Mesenchymal stem cell (in vitro differentiated cells and primary cell): ENCODE data around the gene CHST2.

Source experiments
- DNase-seq: peaks from one replicate; pipeline ENCODE4 v3.0.0-alpha.2; 2013
- H2AFZ ChIP-seq: one replicate; pipeline ENCODE4 v1.6.1; 2013; ENCODE audit warnings: low read depth, mild to moderate bottlenecking, control low read depth, inconsistent platforms, low read length, moderate library complexity
- H2AK5ac ChIP-seq: 2 replicates; pipeline ENCODE4 v1.6.1; 2013; ENCODE audit warnings: low read length, moderate library complexity, mild to moderate bottlenecking, inconsistent platforms; ENCODE audit not compliant: severe bottlenecking
- H2BK120ac ChIP-seq: one replicate; pipeline ENCODE4 v1.6.1; 2013; ENCODE audit warnings: low read depth, mild to moderate bottlenecking, inconsistent platforms, low read length, moderate library complexity
- H2BK12ac ChIP-seq, 2 experiments: one replicate each; pipeline ENCODE4 v1.6.1; 2013; ENCODE audit warnings: inconsistent platforms in 2 of 2, low read length in 2 of 2, mild to moderate bottlenecking in 2 of 2, moderate library complexity in 2 of 2, control low read depth in 1 of 2
- H2BK15ac ChIP-seq: one replicate; pipeline ENCODE4 v1.6.1; 2013; ENCODE audit warnings: mild to moderate bottlenecking, low read depth, inconsistent platforms; ENCODE audit not compliant: poor library complexity, severe bottlenecking
- H2BK5ac ChIP-seq: 2 replicates; pipeline ENCODE4 v1.6.1; 2013; ENCODE audit warnings: low read depth, mild to moderate bottlenecking, low read length, control low read depth, inconsistent platforms; ENCODE audit not compliant: poor library complexity, severe bottlenecking
- H3K14ac ChIP-seq, 2 experiments: one replicate each; pipeline ENCODE4 v1.6.1; 2013; ENCODE audit warnings: inconsistent platforms in 2 of 2, low read length in 2 of 2, control low read depth in 1 of 2, mild to moderate bottlenecking in 1 of 2, moderate library complexity in 1 of 2
- H3K18ac ChIP-seq, 2 experiments: one replicate each; pipeline ENCODE4 v1.6.1; 2013; ENCODE audit warnings: inconsistent platforms in 2 of 2, low read length in 2 of 2, control low read depth in 1 of 2, low read depth in 1 of 2, mild to moderate bottlenecking in 1 of 2
- H3K23ac ChIP-seq, 2 experiments: one replicate each; pipeline ENCODE4 v1.6.1; 2013; ENCODE audit warnings: inconsistent platforms in 2 of 2, low read length in 2 of 2, mild to moderate bottlenecking in 2 of 2, moderate library complexity in 2 of 2, control low read depth in 1 of 2
- H3K27ac ChIP-seq: 2 replicates; pipeline ENCODE4 v1.5.1; 2013; ENCODE audit warnings: mild to moderate bottlenecking, moderate library complexity, low read length, control low read depth, inconsistent platforms; ENCODE audit not compliant: poor library complexity, severe bottlenecking
- H3K27me3 ChIP-seq, 2 experiments: 2 replicates each; pipeline versions ENCODE4 v1.6.1 to v1.7.0; 2013; ENCODE audit warnings: low read length in 2 of 2, mild to moderate bottlenecking in 2 of 2, moderate library complexity in 2 of 2, control low read depth in 1 of 2, inconsistent platforms in 1 of 2; ENCODE audit not compliant: control insufficient read depth in 1 of 2, insufficient read depth in 1 of 2
- H3K36me3 ChIP-seq, 2 experiments: 2 replicates each; pipeline versions ENCODE4 v1.6.1 to v1.7.0; 2013; ENCODE audit warnings: low read length in 2 of 2, control low read depth in 1 of 2, inconsistent platforms in 1 of 2, low read depth in 1 of 2, mild to moderate bottlenecking in 1 of 2; ENCODE audit not compliant: insufficient read depth in 2 of 2, control insufficient read depth in 1 of 2
- H3K4ac ChIP-seq, 2 experiments: one replicate each; pipeline ENCODE4 v1.6.1; 2013; ENCODE audit warnings: inconsistent platforms in 2 of 2, low read length in 2 of 2, mild to moderate bottlenecking in 2 of 2, moderate library complexity in 2 of 2, control low read depth in 1 of 2, low read depth in 1 of 2
- H3K4me1 ChIP-seq: 2 replicates; pipeline ENCODE4 v1.6.1; 2013; ENCODE audit warnings: low read depth, low read length, control low read depth; ENCODE audit not compliant: control insufficient read depth, insufficient read depth
- H3K4me2 ChIP-seq: 2 replicates; pipeline ENCODE4 v1.6.1; 2013; ENCODE audit warnings: low read length, mild to moderate bottlenecking, inconsistent platforms; ENCODE audit not compliant: poor library complexity, severe bottlenecking
- H3K4me3 ChIP-seq, 2 experiments: 2 replicates each; pipeline versions ENCODE4 v1.5.1 to v1.7.0; 2013; ENCODE audit warnings: low read length in 2 of 2, mild to moderate bottlenecking in 2 of 2, control low read depth in 1 of 2, low read depth in 1 of 2; ENCODE audit not compliant: insufficient read depth in 1 of 2
- H3K79me1 ChIP-seq: replicated peaks from 2 replicates; pipeline ENCODE4 v1.6.1; 2013; ENCODE audit warnings: mild to moderate bottlenecking, control low read depth, low read length, inconsistent platforms; ENCODE audit not compliant: poor library complexity, severe bottlenecking
- H3K9ac ChIP-seq: 2 replicates; pipeline ENCODE4 v1.7.0; 2013; ENCODE audit warnings: mild to moderate bottlenecking, low read length, moderate library complexity
- H3K9me3 ChIP-seq: 2 replicates; pipeline ENCODE4 v1.7.0; 2013; ENCODE audit warnings: mild to moderate bottlenecking, low read length; ENCODE audit not compliant: control insufficient read depth
- H4K8ac ChIP-seq: one replicate; pipeline ENCODE4 v1.6.1; 2013; ENCODE audit warnings: inconsistent platforms, mild to moderate bottlenecking, low read length, moderate library complexity
- H4K91ac ChIP-seq: one replicate; pipeline ENCODE4 v1.6.1; 2013; ENCODE audit warnings: mild to moderate bottlenecking, low read length, inconsistent platforms
- WGBS: methylation state at CpG from one replicate; pipeline ENCODE4 v1.1.7; 2013; ENCODE audit warnings: mixed read lengths; 5-methylcytosine and 5-hydroxymethylcytosine counted together

Gene CHST2

GRCh38 chr3:143103652-143104051 lies 15.9 kb upstream of the CHST2 start:
- Histone ChIP-seq H2BK12ac (no peak overlapping the region), H4K91ac (no peak overlapping the region), H3K9me3 (peaks cover 11% of the 10 kb centered on the region), H3K9ac (no peak overlapping the region), H3K4ac (no peak overlapping the region), H3K23ac (no peak overlapping the region), H3K4me3 (no peak overlapping the region), H3K4me1 (no peaks in the 10 kb centered on the region), H3K27me3 (peaks cover 0 to 4% of the 10 kb centered on the region in 2 experiments), H2BK5ac (no peak overlapping the region), H2AK5ac (no peak overlapping the region), H2BK15ac (no peak overlapping the region), H3K27ac (no peak overlapping the region), H2BK120ac (no peak overlapping the region), H2AFZ (no peak overlapping the region), H3K4me2 (no peak overlapping the region), H3K79me1 (no peaks in the 10 kb centered on the region), H3K36me3 (no peaks in the 10 kb centered on the region), H3K14ac (no peak overlapping the region), H3K18ac (no peak overlapping the region), H4K8ac (no peak overlapping the region)
- 84% methylated on average over 2 of the region's 2 CpGs for WGBS
- DNase-seq: no peak

- Histone ChIP-seq H3K9me3 (peaks cover 11% of the 10 kb centered on the region), H3K27me3 (peaks cover 0 to 4% of the 10 kb centered on the region in 2 experiments), H3K14ac (no peak overlapping the region), H3K4ac (no peak overlapping the region), H3K4me3 (no peak overlapping the region), H2BK5ac (no peak overlapping the region), H2BK120ac (no peak overlapping the region), H3K27ac (no peak overlapping the region), H4K91ac (no peak overlapping the region), H2AFZ (no peak overlapping the region), H3K36me3 (no peaks in the 10 kb centered on the region), H2AK5ac (no peak overlapping the region), H3K4me1 (peaks cover 1% of the 10 kb centered on the region), H3K23ac (no peak overlapping the region), H3K79me1 (no peaks in the 10 kb centered on the region), H3K18ac (no peak overlapping the region), H4K8ac (no peak overlapping the region), H2BK15ac (no peak overlapping the region), H3K4me2 (no peak overlapping the region), H3K9ac (no peak overlapping the region), H2BK12ac (no peak overlapping the region)
- DNase-seq: no peak
- WGBS: 79% methylated on average over 5 of the region's 5 CpGs
Observed at GRCh38 chr3:143105170-143105569, 14.4 kb upstream of the CHST2 start.

- Histone ChIP-seq H3K18ac (no peak overlapping the region), H2BK12ac (no peak overlapping the region), H3K4ac (no peak overlapping the region), H3K9ac (no peak overlapping the region), H3K4me3 (no peak overlapping the region), H2BK120ac (no peak overlapping the region), H2BK5ac (no peak overlapping the region), H3K4me1 (peaks cover 1% of the 10 kb centered on the region), H3K79me1 (no peaks in the 10 kb centered on the region), H3K23ac (no peak overlapping the region), H3K9me3 (peaks cover 10% of the 10 kb centered on the region), H4K91ac (no peak overlapping the region), H3K27me3 (peaks cover 3% of the 10 kb centered on the region in 2 experiments), H2AFZ (no peak overlapping the region), H3K14ac (no peak overlapping the region), H3K27ac (no peak overlapping the region), H2BK15ac (no peak overlapping the region), H3K4me2 (no peak overlapping the region), H3K36me3 (no peaks in the 10 kb centered on the region), H4K8ac (no peak overlapping the region), H2AK5ac (no peak overlapping the region)
- no peak for DNase-seq
- WGBS: 100% methylated on average over 4 of the region's 5 CpGs
Observed at GRCh38 chr3:143109861-143110260, 9.7 kb upstream of the CHST2 start.

- Histone ChIP-seq H3K27me3 (peaks cover 3% of the 10 kb centered on the region in 2 experiments), H3K23ac (no peak overlapping the region), H2BK12ac (no peak overlapping the region), H2BK15ac (no peak overlapping the region), H3K79me1 (no peaks in the 10 kb centered on the region), H3K27ac (no peak overlapping the region), H2AFZ (no peak overlapping the region), H3K18ac (no peak overlapping the region), H3K4me2 (no peak overlapping the region), H3K9ac (no peak overlapping the region), H3K4ac (no peak overlapping the region), H3K14ac (no peak overlapping the region), H2AK5ac (no peak overlapping the region), H3K4me3 (no peak overlapping the region), H4K8ac (no peak overlapping the region), H4K91ac (no peak overlapping the region), H3K9me3 (peaks cover 5% of the 10 kb centered on the region), H3K4me1 (peaks cover 1% of the 10 kb centered on the region), H3K36me3 (no peaks in the 10 kb centered on the region), H2BK120ac (no peak overlapping the region), H2BK5ac (no peak overlapping the region)
- WGBS: 89% methylated on average over 5 of the region's 5 CpGs
- no peak for DNase-seq
Observed at GRCh38 chr3:143110371-143110770, 9.2 kb upstream of the CHST2 start.
